Hepatocyte (in vitro differentiated cells): ENCODE measurements around the gene ARHGAP22.

Experiments
- CTCF ChIP-seq: fragments of 200-600 bp; sonication (generic); IDR thresholded peaks from 2 replicates; pipeline ENCODE4 v1.5.1; 2016; ENCODE audit warnings: antibody characterized with exemption, mild to moderate bottlenecking; ENCODE audit not compliant: poor library complexity
- EZH2 ChIP-seq: fragments of 200-600 bp; sonication (generic); IDR thresholded peaks from 2 replicates; pipeline ENCODE4 v1.6.1; 2016; ENCODE audit warnings: antibody characterized with exemption, mild to moderate bottlenecking, borderline replicate concordance

GRCh38 chr10:48431871-48432270 is 173.0 kb downstream of the ARHGAP22 start:
- TF ChIP-seq CTCF, result no peak
- no peak for TF ChIP-seq EZH2
